K562 (cell line): Measurements from ENCODE around the gene GPRIN3. TPM values are rescaled to one million over a fixed set of nuclear protein-coding genes. Genes with fewer than 3 reads are reported as not detected.
"Not testable (repeated sequence)": the region's sequence is repeated elsewhere in the genome, so short reads cannot be mapped to it uniquely, and the experiment has no call there.

Experiments used
- ATAC-seq: fragments of 200-7000 bp; cut with Tn5 transposase; 3 replicates; pipeline ENCODE4 v1.9.1; 2020; ENCODE audit warnings: moderate library complexity
- BruUV-seq: library from RNA; stranded (reverse); fragments of 400-500 nt; replicated peaks from 2 replicates; lab custom pipeline; 2021; lab: Mats Ljungman, UMichigan
- CTCF ChIA-PET: fragments of 300-600 bp; formaldehyde crosslinking; extraction: SDS; loops from one replicate; lab custom pipeline; 2021; ENCODE audit warnings: low intra/inter-chr PET ratio; lab: Yijun Ruan, JAX
- POLR2A ChIA-PET: fragments of 300-600, 350-650 bp; sonication (Branson Sonifier 250); formaldehyde crosslinking; extraction: SDS; loops from one replicate; lab custom pipeline; 2021; ENCODE audit warnings: antibody characterized with exemption, inconsistent platforms; lab: Yijun Ruan, JAX
- DNase-seq, 4 experiments: peaks; one replicate each; pipeline versions ENCODE4 v3.0.0 to v3.0.0-alpha.2; 2011 to 2018; ENCODE audit warnings: low spot score in 3 of 4, mixed read lengths in 3 of 4; ENCODE audit errors: extremely low read depth in 1 of 4
- FAIRE-seq: peaks from 2 replicates; lab custom pipeline; 2011; peaks lifted over from hg19 to GRCh38; lab: Jason Lieb, UNC
- H2AFZ ChIP-seq: 2 replicates; pipeline ENCODE4 v1.6.0; 2011; ENCODE audit warnings: low read depth, low read length, control low read depth, inconsistent platforms
- H3K27ac ChIP-seq: fragments of 200-600 bp; 3 replicates; pipeline ENCODE4 v1.8.0; 2011; ENCODE audit warnings: low read depth, mild to moderate bottlenecking, control low read depth, inconsistent platforms, low read length, moderate library complexity, mixed read lengths; ENCODE audit errors: extremely low read depth
- H3K27me3 ChIP-seq, 2 experiments: fragments of 300-600 bp in 1 of 2; 2 replicates in 1 of 2; 3 replicates in 1 of 2; pipeline versions ENCODE4 v1.6.0 to v1.8.0; 2011; ENCODE audit warnings: inconsistent platforms in 2 of 2, low read length in 2 of 2, mild to moderate bottlenecking in 1 of 2, mixed read lengths in 1 of 2, moderate library complexity in 1 of 2; ENCODE audit not compliant: control insufficient read depth in 2 of 2, insufficient read depth in 2 of 2
- H3K36me3 ChIP-seq: fragments of 300-600 bp; 3 replicates; pipeline ENCODE4 v1.8.0; 2011; ENCODE audit warnings: mild to moderate bottlenecking, low read length, inconsistent platforms; ENCODE audit not compliant: control insufficient read depth, insufficient read depth
- H3K4me1 ChIP-seq, 2 experiments: fragments of 200-600 bp in 1 of 2; replicated peaks in 1 of 2; 2 replicates in 1 of 2; 3 replicates in 1 of 2; pipeline versions ENCODE4 v1.5.1 to v1.8.0; 2011; ENCODE audit warnings: inconsistent platforms in 2 of 2, low read length in 2 of 2, mild to moderate bottlenecking in 1 of 2, mixed read lengths in 1 of 2, moderate library complexity in 1 of 2; ENCODE audit not compliant: control insufficient read depth in 2 of 2, insufficient read depth in 2 of 2
- H3K4me2 ChIP-seq: 2 replicates; pipeline ENCODE4 v1.6.1; 2011; ENCODE audit warnings: low read length, control low read depth, inconsistent platforms, mixed read lengths; ENCODE audit not compliant: insufficient read depth
- H3K4me3 ChIP-seq: fragments of 200-600 bp; sonication (generic), shearing (Covaris generic); 2 replicates; pipeline ENCODE4 v1.5.1; 2016; ENCODE audit warnings: control low read depth, inconsistent platforms
- H3K79me2 ChIP-seq: fragments of 200-600 bp; 3 replicates; pipeline ENCODE4 v1.8.0; 2011; ENCODE audit warnings: low read length, inconsistent platforms; ENCODE audit not compliant: control insufficient read depth, insufficient read depth
- H3K9ac ChIP-seq, 2 experiments: 2 replicates each; pipeline versions ENCODE4 v1.6.0 to v1.6.1; 2011; ENCODE audit warnings: low read depth in 2 of 2, low read length in 2 of 2, control low read depth in 1 of 2, inconsistent platforms in 1 of 2, mild to moderate bottlenecking in 1 of 2, mixed read lengths in 1 of 2; ENCODE audit not compliant: insufficient read depth in 1 of 2
- H3K9me1 ChIP-seq: one replicate; pipeline ENCODE4 v1.6.0; 2011; ENCODE audit warnings: inconsistent platforms, mild to moderate bottlenecking, low read length, moderate library complexity; ENCODE audit not compliant: control insufficient read depth, insufficient read depth
- H3K9me3 ChIP-seq: replicated peaks from 2 replicates; pipeline ENCODE4 v1.5.1; 2011; ENCODE audit warnings: low read depth, low read length, inconsistent platforms; ENCODE audit not compliant: control insufficient read depth, insufficient read depth
- H4K20me1 ChIP-seq: replicated peaks from 2 replicates; pipeline ENCODE4 v1.6.1; 2011; ENCODE audit warnings: low read length, inconsistent platforms, mixed read lengths; ENCODE audit not compliant: control insufficient read depth, insufficient read depth
- EP400 ChIP-seq: fragments of 450-650 bp; IDR thresholded peaks from 2 replicates; pipeline ENCODE4 v1.6.1; 2017; ENCODE audit warnings: antibody characterized with exemption, mild to moderate bottlenecking, moderate library complexity
- FOXJ3 ChIP-seq: sonication (generic); formaldehyde crosslinking; IDR thresholded peaks from 2 replicates; pipeline ENCODE4 v1.4.0; 2020; ENCODE audit warnings: mild to moderate bottlenecking, missing genetic modification reagents
- FOXP1 ChIP-seq: sonication (generic); formaldehyde crosslinking; IDR thresholded peaks from 2 replicates; pipeline ENCODE4 v1.8.0; 2022; ENCODE audit warnings: mild to moderate bottlenecking, missing genetic modification reagents
- RAD21 ChIP-seq, 2 experiments: fragments of 250-450 bp in 1 of 2; fragments of 450-650 bp in 1 of 2; sonication (Bioruptor Pico) in 1 of 2; formaldehyde crosslinking in 1 of 2; IDR thresholded peaks in 1 of 2; conservative IDR thresholded peaks in 1 of 2; 2 replicates each; pipeline versions ENCODE4 v1.4.0 to v1.8.0; 2020 to 2022; ENCODE audit warnings: mild to moderate bottlenecking in 2 of 2, moderate library complexity in 1 of 2
- SIX5 ChIP-seq, 2 experiments: IDR thresholded peaks; 2 replicates each; pipeline ENCODE4 v1.6.1; 2011; ENCODE audit warnings: low read length in 2 of 2, borderline replicate concordance in 1 of 2, low read depth in 1 of 2, mild to moderate bottlenecking in 1 of 2, moderate library complexity in 1 of 2; ENCODE audit not compliant: insufficient read depth in 1 of 2
- SMARCA5 ChIP-seq: fragments of 450-650 bp; IDR thresholded peaks from 2 replicates; pipeline ENCODE4 v1.6.1; 2016
- TSC22D4 ChIP-seq: fragments of 450-650 bp; IDR thresholded peaks from 2 replicates; pipeline ENCODE4 v1.6.1; 2016; ENCODE audit warnings: missing genetic modification characterization, missing biosample characterization, control low read depth
- XRCC4 ChIP-seq: IDR thresholded peaks from one replicate; pipeline ENCODE4 v1.6.1; 2011; ENCODE audit not compliant: insufficient read depth, insufficient read length; ENCODE audit errors: extremely low read depth
- WGBS: fragments of 100-300 bp; shearing (Covaris generic); methylation state at CpG from one replicate; pipeline ENCODE4 v1.1.6; 2016; ENCODE audit warnings: low coverage, mixed read lengths; ENCODE audit not compliant: insufficient coverage; ENCODE audit errors: missing lambda C conversion rate; 5-methylcytosine and 5-hydroxymethylcytosine counted together
- in situ Hi-C: fragments of 300-500 bp; cut with MboI; formaldehyde crosslinking; loops from 4 replicates; pipeline ENCODE4 v1.15.0; 2018; ENCODE audit warnings: inconsistent platforms, mixed read lengths
- intact Hi-C: fragments of 100-400 bp; cut with micrococcal nuclease; formaldehyde crosslinking; loops from 2 replicates; pipeline ENCODE4 v1.14.2; 2022
- polyA plus RNA-seq, 8 experiments: library from polyadenylated mRNA; depleted of rRNA in 4 of 8; stranded (reverse) in 5 of 8; unstranded in 3 of 8; fragments of >200 nt; fragmentation: Nextera tagmentation in 2 of 8; fragmentation: Illumina TruSeq in 1 of 8; extraction: Ambion mirVana in 2 of 8; extraction: Trizol in 1 of 8; gene quantifications; 2 replicates each; pipeline versions ENCODE4 v1.2.1 to v1.2.3, GENCODE V29; 2011 to 2014; ENCODE audit warnings: inconsistent platforms in 1 of 8, missing spikeins in 1 of 8
- total RNA-seq, 7 experiments: library from RNA; depleted of rRNA in 6 of 7; stranded (reverse); fragments of >200 nt in 6 of 7; fragmentation: Illumina TruSeq in 2 of 7; extraction: Trizol in 2 of 7; gene quantifications; 2 replicates each; pipeline versions ENCODE4 v1.2.1 to v1.2.3, GENCODE V29; 2011 to 2021; ENCODE audit warnings: low replicate concordance in 1 of 7
- TF ChIP-seq, protein P1 (sequence below): fragments of 450-650 bp; formaldehyde crosslinking; IDR thresholded peaks from 2 replicates; pipeline ENCODE4 v1.4.0; 2022; ENCODE audit warnings: missing genetic modification characterization
- TF ChIP-seq, protein P2 (sequence below): fragments of 200-800 bp; sonication (Bioruptor generic); IDR thresholded peaks from 2 replicates; pipeline ENCODE4 v1.6.1; 2017; ENCODE audit warnings: missing genetic modification characterization, missing compliant biosample characterization

The GPRIN3 gene
- total and polyA plus RNA-seq, 9 of the 15 experiments (the other 6 are each of a cell fraction or from before 2014, with no cell fraction given), result 0.02 TPM; not detected in 8

DNA sequence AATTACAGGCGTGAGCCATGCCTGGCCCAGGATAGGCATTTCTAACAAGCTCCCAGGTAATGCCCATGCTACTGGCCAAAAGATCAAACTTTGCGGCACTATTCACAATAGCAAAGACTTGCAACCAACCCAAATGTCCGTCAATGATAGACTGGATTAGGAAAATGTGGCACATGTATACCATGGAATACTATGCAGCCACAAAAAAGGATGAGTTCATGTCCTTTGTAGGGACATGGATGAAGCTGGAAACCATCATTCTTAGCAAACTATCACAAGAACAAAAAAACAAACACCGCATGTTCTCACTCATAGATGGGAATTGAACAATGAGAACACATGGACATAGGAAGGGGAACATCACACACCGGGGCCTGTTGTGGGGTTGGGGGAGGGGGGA is 1.6 kb upstream of the GPRIN3 start:
- in situ Hi-C loops, H3K9ac ChIP-seq, intact Hi-C loops, H3K9me3 ChIP-seq, H3K27ac ChIP-seq, H3K4me3 ChIP-seq, H3K4me1 ChIP-seq, ATAC-seq, H3K9me1 ChIP-seq, H3K36me3 ChIP-seq, H2AFZ ChIP-seq, BruUV-seq, CTCF ChIA-PET, FAIRE-seq, H4K20me1 ChIP-seq, DNase-seq, H3K4me2 ChIP-seq, POLR2A ChIA-PET, H3K79me2 ChIP-seq: not testable (repeated sequence)
- WGBS, result 2% methylated on average over 4 of the region's 5 CpGs
- H3K27me3 ChIP-seq, result peaks cover 11 to 16% of the 10 kb centered on the region in 2 experiments; a peak in 3 of 5 replicates

DNA sequence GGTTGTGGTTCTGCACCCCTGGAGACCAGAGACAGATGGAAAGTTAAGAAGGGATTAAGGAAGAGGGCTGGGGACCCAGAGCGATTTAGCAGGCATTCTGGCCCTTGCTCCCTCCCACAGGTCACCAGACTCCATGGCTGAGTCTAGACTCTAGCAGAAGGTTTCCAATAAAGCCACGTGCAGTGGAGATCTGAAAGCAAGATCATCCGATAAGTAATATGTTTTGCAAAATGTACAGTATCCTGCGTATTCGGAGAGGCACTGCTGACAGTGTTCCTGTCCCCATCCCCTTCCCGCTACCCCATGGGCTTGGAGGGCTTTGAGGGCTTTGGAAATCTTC is 531 bp upstream of the GPRIN3 start:
- Histone ChIP-seq H4K20me1 (no peaks in the 10 kb centered on the region), H3K27ac (no peak overlapping the region), H3K79me2 (no peaks in the 10 kb centered on the region), H3K36me3 (no peaks in the 10 kb centered on the region), H3K9ac (no peak overlapping the region), H3K9me1 (no peaks in the 10 kb centered on the region), H3K27me3 (peaks cover 11 to 16% of the 10 kb centered on the region in 2 experiments; a peak in 3 of 5 replicates), H2AFZ (no peak overlapping the region), H3K4me1 (peaks cover 0 to 7% of the 10 kb centered on the region in 2 experiments; a peak in 2 of 5 replicates), H3K4me3 (no peak overlapping the region), H3K9me3 (no peaks in the 10 kb centered on the region), H3K4me2 (no peak overlapping the region)
- in situ Hi-C loops (no loop called here), intact Hi-C loops (no loop called here)
- DNase-seq (no peak), FAIRE-seq (no peak), ATAC-seq (no peak)
- WGBS, result 0% methylated on average over 5 of the region's 6 CpGs
- POLR2A ChIA-PET, result interaction anchor here (1.7 kb wide), 1 partner anchor 9 kb away, joined by 5 read pairs; no protein-coding TSS in a partner anchor
- no TSS peak for BruUV-seq
- CTCF ChIA-PET, result no interaction called here
- TF ChIP-seq XRCC4 (no peak), FOXJ3 (no peak), SMARCA5 (no peak), TSC22D4 (no peak), EP400 (no peak), RAD21 (CRISPR knock-in tag; conservative IDR thresholded peaks at IDR 0.05 in 1 of 2, IDR thresholded peaks at IDR 0.05 in 1 of 2) (no peak), FOXP1 (CRISPR knock-in tag) (no peak), SIX5 (IDR thresholded peaks at IDR 0.05; ENCODE audit: borderline replicate concordance in 1 of 2, insufficient read depth in 1 of 2, low read depth in 1 of 2, low read length in 2 of 2) (no peak)
- TF ChIP-seq, protein P1, sequence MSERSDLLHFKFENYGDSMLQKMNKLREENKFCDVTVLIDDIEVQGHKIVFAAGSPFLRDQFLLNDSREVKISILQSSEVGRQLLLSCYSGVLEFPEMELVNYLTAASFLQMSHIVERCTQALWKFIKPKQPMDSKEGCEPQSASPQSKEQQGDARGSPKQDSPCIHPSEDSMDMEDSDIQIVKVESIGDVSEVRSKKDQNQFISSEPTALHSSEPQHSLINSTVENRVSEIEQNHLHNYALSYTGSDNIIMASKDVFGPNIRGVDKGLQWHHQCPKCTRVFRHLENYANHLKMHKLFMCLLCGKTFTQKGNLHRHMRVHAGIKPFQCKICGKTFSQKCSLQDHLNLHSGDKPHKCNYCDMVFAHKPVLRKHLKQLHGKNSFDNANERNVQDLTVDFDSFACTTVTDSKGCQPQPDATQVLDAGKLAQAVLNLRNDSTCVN (CRISPR knock-in tag), result no peak
- TF ChIP-seq, protein P2, sequence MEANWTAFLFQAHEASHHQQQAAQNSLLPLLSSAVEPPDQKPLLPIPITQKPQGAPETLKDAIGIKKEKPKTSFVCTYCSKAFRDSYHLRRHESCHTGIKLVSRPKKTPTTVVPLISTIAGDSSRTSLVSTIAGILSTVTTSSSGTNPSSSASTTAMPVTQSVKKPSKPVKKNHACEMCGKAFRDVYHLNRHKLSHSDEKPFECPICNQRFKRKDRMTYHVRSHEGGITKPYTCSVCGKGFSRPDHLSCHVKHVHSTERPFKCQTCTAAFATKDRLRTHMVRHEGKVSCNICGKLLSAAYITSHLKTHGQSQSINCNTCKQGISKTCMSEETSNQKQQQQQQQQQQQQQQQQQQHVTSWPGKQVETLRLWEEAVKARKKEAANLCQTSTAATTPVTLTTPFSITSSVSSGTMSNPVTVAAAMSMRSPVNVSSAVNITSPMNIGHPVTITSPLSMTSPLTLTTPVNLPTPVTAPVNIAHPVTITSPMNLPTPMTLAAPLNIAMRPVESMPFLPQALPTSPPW (CRISPR knock-in tag), result no peak
